H1 (cell line): ENCODE data around the gene DMBX1. TPM values are rescaled to one million over a fixed set of nuclear protein-coding genes. Genes with fewer than 3 reads are reported as not detected.

Experiments used
- CTCF ChIA-PET: fragments of 300-600 bp; sonication (Branson Sonifier 250); formaldehyde crosslinking; loops from one replicate; lab custom pipeline; 2021; ENCODE audit not compliant: partially characterized antibody; lab: Charles Lee
- POLR2A ChIA-PET: fragments of 300-600 bp; sonication (Branson Sonifier 250); formaldehyde crosslinking; loops from one replicate; lab custom pipeline; 2021; ENCODE audit warnings: inconsistent platforms; ENCODE audit not compliant: partially characterized antibody; lab: Charles Lee
- DNase-seq, 2 experiments: peaks; one replicate each; pipeline versions ENCODE4 v3.0.0 to v3.0.0-alpha.2; 2010 to 2022; ENCODE audit warnings: low spot score in 2 of 2, low read depth in 1 of 2, mixed read lengths in 1 of 2
- FAIRE-seq: peaks from 2 replicates; lab custom pipeline; 2011; peaks lifted over from hg19 to GRCh38; lab: Jason Lieb, UNC
- H2AFZ ChIP-seq: 2 replicates; pipeline ENCODE4 v1.8.1; 2012; ENCODE audit warnings: low read length, inconsistent platforms
- H2AK5ac ChIP-seq: 2 replicates; pipeline ENCODE4 v1.6.1; 2013; ENCODE audit warnings: low read depth, low read length
- H2BK120ac ChIP-seq: replicated peaks from 2 replicates; pipeline ENCODE3; 2013; ENCODE audit warnings: low read depth, low read length, inconsistent platforms
- H2BK12ac ChIP-seq: 2 replicates; pipeline ENCODE4 v1.6.1; 2013; ENCODE audit warnings: low read depth, low read length
- H2BK15ac ChIP-seq: 2 replicates; pipeline ENCODE4 v1.6.1; 2013; ENCODE audit warnings: low read length
- H2BK20ac ChIP-seq: 2 replicates; pipeline ENCODE4 v1.6.1; 2013; ENCODE audit warnings: low read length
- H2BK5ac ChIP-seq: 2 replicates; pipeline ENCODE4 v1.6.1; 2013; ENCODE audit warnings: low read depth, low read length
- H3K14ac ChIP-seq: 2 replicates; pipeline ENCODE4 v1.6.1; 2013; ENCODE audit warnings: inconsistent platforms; ENCODE audit not compliant: insufficient read length
- H3K18ac ChIP-seq: 2 replicates; pipeline ENCODE4 v1.6.1; 2013; ENCODE audit warnings: low read length; ENCODE audit errors: extremely low read depth
- H3K23ac ChIP-seq: 2 replicates; pipeline ENCODE4 v1.6.1; 2013; ENCODE audit warnings: inconsistent platforms; ENCODE audit not compliant: insufficient read length
- H3K23me2 ChIP-seq: 2 replicates; pipeline ENCODE4 v1.6.1; 2013; ENCODE audit warnings: low read depth, low read length
- H3K27ac ChIP-seq: 2 replicates; pipeline ENCODE4 v1.6.1; 2011; ENCODE audit warnings: low read depth, low read length, inconsistent platforms
- H3K27me3 ChIP-seq, 4 experiments: replicated peaks in 1 of 4; 1 replicate in 1 of 4; 2 replicates in 3 of 4; pipeline versions ENCODE4 v1.6.1 to v1.8.1; 2011 to 2013; ENCODE audit warnings: low read length in 3 of 4, mild to moderate bottlenecking in 3 of 4, inconsistent platforms in 2 of 4, mixed read lengths in 2 of 4, moderate library complexity in 1 of 4; ENCODE audit not compliant: control insufficient read depth in 3 of 4, insufficient read depth in 3 of 4; ENCODE audit errors: extremely low read depth in 1 of 4
- H3K36me3 ChIP-seq, 4 experiments: 2 replicates each; pipeline versions ENCODE4 v1.6.1 to v1.8.1; 2011 to 2013; ENCODE audit warnings: mild to moderate bottlenecking in 4 of 4, low read length in 3 of 4, moderate library complexity in 2 of 4, control low read depth in 1 of 4, inconsistent platforms in 1 of 4; ENCODE audit not compliant: insufficient read depth in 4 of 4, control insufficient read depth in 2 of 4
- H3K4ac ChIP-seq: replicated peaks from 2 replicates; pipeline ENCODE3; 2013; ENCODE audit warnings: low read length, low read depth, mixed read lengths, inconsistent platforms; ENCODE audit not compliant: insufficient read length
- H3K4me1 ChIP-seq, 4 experiments: replicated peaks in 1 of 4; 1 replicate in 1 of 4; 2 replicates in 3 of 4; pipeline versions ENCODE4 v1.6.1 to v1.8.1; 2011 to 2013; ENCODE audit warnings: low read length in 3 of 4, inconsistent platforms in 2 of 4, mixed read lengths in 1 of 4; ENCODE audit not compliant: insufficient read depth in 4 of 4, control insufficient read depth in 3 of 4
- H3K4me2 ChIP-seq, 2 experiments: 2 replicates each; pipeline versions ENCODE4 v1.6.1 to v1.8.1; 2011 to 2013; ENCODE audit warnings: low read depth in 2 of 2, low read length in 2 of 2, control low read depth in 1 of 2, inconsistent platforms in 1 of 2, mild to moderate bottlenecking in 1 of 2; ENCODE audit not compliant: insufficient read depth in 1 of 2
- H3K4me3 ChIP-seq, 4 experiments: fragments of 200-600, 300-600 bp in 1 of 4; sonication (generic), shearing (Covaris generic), sonication (Bioruptor Twin) in 1 of 4; 2 replicates each; pipeline versions ENCODE4 v1.5.1 to v1.8.1; 2011 to 2016; ENCODE audit warnings: low read length in 4 of 4, low read depth in 3 of 4, control low read depth in 2 of 4, inconsistent platforms in 2 of 4, mild to moderate bottlenecking in 2 of 4, mixed read lengths in 1 of 4, moderate library complexity in 1 of 4; ENCODE audit not compliant: insufficient read depth in 2 of 4; ENCODE audit errors: extremely low read depth in 1 of 4
- H3K56ac ChIP-seq: replicated peaks from 2 replicates; pipeline ENCODE3; 2013; ENCODE audit warnings: low read depth, mild to moderate bottlenecking, mixed read lengths, low read length, inconsistent platforms; ENCODE audit not compliant: insufficient read length
- H3K79me1 ChIP-seq: 2 replicates; pipeline ENCODE4 v1.6.1; 2013; ENCODE audit warnings: low read depth, low read length, control low read depth
- H3K79me2 ChIP-seq, 2 experiments: 2 replicates each; pipeline versions ENCODE4 v1.6.1 to v1.8.1; 2012 to 2013; ENCODE audit warnings: low read length in 2 of 2, mild to moderate bottlenecking in 2 of 2, inconsistent platforms in 1 of 2; ENCODE audit not compliant: insufficient read depth in 2 of 2, control insufficient read depth in 1 of 2
- H3K9ac ChIP-seq, 4 experiments: replicated peaks in 1 of 4; 1 replicate in 1 of 4; 2 replicates in 3 of 4; pipeline versions ENCODE4 v1.6.1 to v1.8.1; 2011 to 2013; ENCODE audit warnings: low read depth in 3 of 4, low read length in 3 of 4, control low read depth in 2 of 4, mild to moderate bottlenecking in 2 of 4, moderate library complexity in 2 of 4, inconsistent platforms in 1 of 4; ENCODE audit errors: extremely low read depth in 1 of 4
- H3K9me3 ChIP-seq, 2 experiments: 2 replicates each; pipeline versions ENCODE4 v1.6.1 to v1.8.1; 2012 to 2013; ENCODE audit warnings: mild to moderate bottlenecking in 2 of 2, moderate library complexity in 2 of 2, control low read depth in 1 of 2, inconsistent platforms in 1 of 2, low read depth in 1 of 2, low read length in 1 of 2, mixed read lengths in 1 of 2; ENCODE audit not compliant: insufficient read depth in 2 of 2
- H4K20me1 ChIP-seq, 2 experiments: replicated peaks in 1 of 2; 2 replicates each; pipeline versions ENCODE3 to v1.8.1; 2011 to 2013; ENCODE audit warnings: inconsistent platforms in 2 of 2, low read length in 2 of 2, mild to moderate bottlenecking in 1 of 2; ENCODE audit not compliant: insufficient read depth in 2 of 2, control insufficient read depth in 1 of 2
- H4K5ac ChIP-seq: 2 replicates; pipeline ENCODE4 v1.6.1; 2013; ENCODE audit warnings: low read length, low read depth, mixed read lengths, inconsistent platforms; ENCODE audit not compliant: insufficient read length
- H4K8ac ChIP-seq: 2 replicates; pipeline ENCODE4 v1.8.0; 2013; ENCODE audit warnings: mild to moderate bottlenecking, moderate library complexity, low read length, inconsistent platforms; ENCODE audit not compliant: insufficient read depth; ENCODE audit errors: extremely low read depth
- H4K91ac ChIP-seq: replicated peaks from 2 replicates; pipeline ENCODE3; 2013; ENCODE audit warnings: low read length, mixed read lengths, inconsistent platforms; ENCODE audit not compliant: insufficient read length
- EGR1 ChIP-seq: IDR thresholded peaks from 2 replicates; pipeline ENCODE4 v1.6.1; 2011; ENCODE audit warnings: low read depth, low read length, borderline replicate concordance
- HDAC2 ChIP-seq, 2 experiments: fragments of 300-600 bp in 1 of 2; sonication (generic) in 1 of 2; IDR thresholded peaks; 2 replicates each; pipeline ENCODE4 v1.6.1; 2011 to 2012; ENCODE audit warnings: low read depth in 2 of 2, low read length in 2 of 2, mild to moderate bottlenecking in 2 of 2, moderate library complexity in 2 of 2, borderline replicate concordance in 1 of 2, inconsistent platforms in 1 of 2
- KDM5A ChIP-seq: fragments of 200-600 bp; IDR thresholded peaks from 2 replicates; pipeline ENCODE4 v1.7.1; 2012; ENCODE audit warnings: mild to moderate bottlenecking, low read length, inconsistent platforms, mixed read lengths
- NANOG ChIP-seq: IDR thresholded peaks from 2 replicates; pipeline ENCODE4 v1.6.1; 2011; ENCODE audit warnings: low read length, low read depth, mild to moderate bottlenecking, inconsistent platforms; ENCODE audit not compliant: insufficient read depth, poor library complexity, severe bottlenecking
- PHF8 ChIP-seq: fragments of 200-600 bp; sonication (generic); conservative IDR thresholded peaks from 2 replicates; pipeline ENCODE4 v1.7.1; 2012; ENCODE audit warnings: low read depth, mild to moderate bottlenecking, inconsistent platforms, low read length, moderate library complexity
- RBBP5 ChIP-seq: IDR thresholded peaks from 2 replicates; pipeline ENCODE4 v1.7.1; 2012; ENCODE audit warnings: low read depth, mild to moderate bottlenecking, inconsistent platforms, low read length, moderate library complexity, borderline replicate concordance
- RNF2 ChIP-seq: fragments of 200-900, 300-1000 bp; sonication (generic); IDR thresholded peaks from 2 replicates; pipeline ENCODE4 v1.7.1; 2016; ENCODE audit warnings: borderline replicate concordance, low read depth, mild to moderate bottlenecking, antibody characterized with exemption, low read length; ENCODE audit not compliant: poor library complexity, severe bottlenecking; ENCODE audit errors: missing control alignments
- SIRT6 ChIP-seq: IDR thresholded peaks from one replicate; pipeline ENCODE4 v1.7.1; 2012; ENCODE audit warnings: low read length, inconsistent platforms
- SIX5 ChIP-seq: IDR thresholded peaks from 2 replicates; pipeline ENCODE4 v1.6.1; 2011; ENCODE audit warnings: mild to moderate bottlenecking, low read depth, low read length
- TBP ChIP-seq: IDR thresholded peaks from 2 replicates; pipeline ENCODE4 v1.6.1; 2011; ENCODE audit warnings: low read depth, low read length, improper control_type of control experiment
- USF2 ChIP-seq: IDR thresholded peaks from 2 replicates; pipeline ENCODE4 v1.6.1; 2011; ENCODE audit warnings: low read length, improper control_type of control experiment
- YY1 ChIP-seq: IDR thresholded peaks from 2 replicates; pipeline ENCODE4 v1.6.1; 2011; ENCODE audit warnings: low read depth, mild to moderate bottlenecking, low read length
- ZNF274 ChIP-seq: IDR thresholded peaks from 2 replicates; pipeline ENCODE4 v1.7.0; 2012; ENCODE audit warnings: low read length, borderline replicate concordance; ENCODE audit errors: extremely low read depth
- WGBS, 2 experiments: shearing (Covaris generic) in 1 of 2; methylation state at CpG; one replicate each; pipeline versions ENCODE4 v1.1.6 to v1.1.7; 2013 to 2015; ENCODE audit warnings: low lambda C conversion rate in 2 of 2, mixed read lengths in 2 of 2, inconsistent platforms in 1 of 2, low coverage in 1 of 2, missing lambda C conversion rate in 1 of 2; ENCODE audit not compliant: insufficient replicate concordance in 2 of 2, insufficient coverage in 1 of 2, insufficient read length in 1 of 2; ENCODE audit errors: extremely low coverage in 1 of 2, missing lambda C conversion rate in 1 of 2; 5-methylcytosine and 5-hydroxymethylcytosine counted together
- polyA plus RNA-seq, 7 experiments: library from polyadenylated mRNA; depleted of rRNA in 3 of 7; stranded (reverse) in 5 of 7; unstranded in 2 of 7; fragments of >200 nt in 5 of 7; fragments of 200-250 nt in 2 of 7; gene quantifications; 1 replicate in 5 of 7; 2 replicates in 1 of 7; 4 replicates in 1 of 7; pipeline versions ENCODE4 v1.2.1 to v1.2.3, GENCODE V29; 2011 to 2013; ENCODE audit warnings: missing spikeins in 2 of 7, mixed read lengths in 2 of 7
- total RNA-seq: library from RNA; stranded (reverse); fragmentation: NEBNext Ultra II Directional; extraction: Animal tissue kit (Norgen Biotek cat#: 25700); gene quantifications from 2 replicates; pipeline ENCODE4 v1.2.1, GENCODE V29; 2021

Gene DMBX1
- total and polyA plus RNA-seq, 2 of the 8 experiments (the other 6 are each of a cell fraction or from before 2014, with no cell fraction given): 0.23 to 0.30 TPM

GRCh38 chr1:46474570-46474969 lies 15.1 kb upstream of the DMBX1 start:
- Histone ChIP-seq H2AK5ac (no peak overlapping the region), H3K4ac (no peak overlapping the region), H2AFZ (no peak overlapping the region), H3K4me1 (peaks cover 0 to 16% (median 8%) of the 10 kb centered on the region in 4 experiments; a peak in 6 of 7 replicates), H2BK120ac (no peak overlapping the region), H3K23me2 (no peaks in the 10 kb centered on the region), H3K27me3 (peaks cover 0 to 39% (median 32%) of the 10 kb centered on the region in 4 experiments; a peak in 5 of 7 replicates), H4K8ac (no peak overlapping the region), H3K79me2 (no peaks in the 10 kb centered on the region), H4K5ac (no peak overlapping the region), H3K4me2 (no peak overlapping the region), H3K56ac (no peak overlapping the region), H2BK12ac (no peak overlapping the region), H4K20me1 (peaks cover 2 to 6% of the 10 kb centered on the region in 2 experiments), H3K9ac (no peak overlapping the region), H2BK20ac (no peak overlapping the region), H3K23ac (no peak overlapping the region), H3K36me3 (no peaks in the 10 kb centered on the region), H3K9me3 (no peaks in the 10 kb centered on the region), H3K4me3 (no peak overlapping the region), H3K18ac (no peak overlapping the region), H3K14ac (no peak overlapping the region), H4K91ac (no peak overlapping the region), H3K79me1 (no peaks in the 10 kb centered on the region), H3K27ac (no peak overlapping the region), H2BK5ac (no peak overlapping the region), H2BK15ac (no peak overlapping the region)
- ChIA-PET CTCF (interaction anchor here (0.8 to 35.6 kb wide), 7 partner anchors 13 to 63 kb away, joined by 3 to 1068 read pairs (median 7); partner anchors contain the start of gene DMBX1), POLR2A (no interaction called here)
- FAIRE-seq: no peak
- no peak for DNase-seq
- 69% methylated on average over 13 of the region's 20 CpGs; no CpG with 5 or more reads in 1 of the 2 experiments for WGBS, 2 experiments
- TF ChIP-seq NANOG: no peak
- no peak for TF ChIP-seq HDAC2 (IDR thresholded peaks at IDR 0.05; ENCODE audit: borderline replicate concordance in 1 of 2, low read depth in 2 of 2, low read length in 2 of 2)
- no peak for TF ChIP-seq TBP
- TF ChIP-seq YY1: no peak
- no peak for TF ChIP-seq KDM5A
- no peak for TF ChIP-seq USF2
- no peak for TF ChIP-seq SIRT6
- no peak for TF ChIP-seq RBBP5
- TF ChIP-seq RNF2: no peak
- TF ChIP-seq SIX5: no peak
- no peak for TF ChIP-seq EGR1
- TF ChIP-seq PHF8: no peak
- no peak for TF ChIP-seq ZNF274
